ENCODE measurements around the gene TXNL1.

TXNL1 gene

GRCh38 chr18:56632070-56633022 lies 6.0 kb downstream of the TXNL1 start:
- Histone ChIP-seq H3K18ac (ENCODE audit: low read depth in 1 of 2, low read length in 2 of 2) (no peak overlapping the region), H2BK12ac (ENCODE audit: low read length in 2 of 2) (no peak overlapping the region), H2AK5ac (ENCODE audit: low read length, severe bottlenecking) (no peak overlapping the region), H3K4ac (ENCODE audit: low read depth in 1 of 2, low read length in 2 of 2) (no peak overlapping the region), H4K91ac (ENCODE audit: low read length) (no peak overlapping the region), H3K4me3 (ENCODE audit: insufficient read depth in 1 of 2, low read depth in 1 of 2, low read length in 2 of 2) (no peak overlapping the region), H3K79me1 (replicated peaks; ENCODE audit: low read length, poor library complexity, severe bottlenecking) (no peaks in the 10 kb centered on the region), H3K36me3 (ENCODE audit: control insufficient read depth in 1 of 2, insufficient read depth in 2 of 2, low read depth in 1 of 2, low read length in 2 of 2) (peaks cover 0 to 35% of the 10 kb centered on the region in 2 experiments), H2BK15ac (ENCODE audit: low read depth, poor library complexity, severe bottlenecking) (no peak overlapping the region), H3K9ac (ENCODE audit: low read length) (no peak overlapping the region), H3K27me3 (ENCODE audit: control insufficient read depth in 1 of 2, insufficient read depth in 1 of 2, low read length in 2 of 2) (no peaks in the 10 kb centered on the region), H3K4me1 (ENCODE audit: control insufficient read depth, insufficient read depth, low read depth, low read length) (peaks cover 3% of the 10 kb centered on the region), H3K23ac (ENCODE audit: low read length in 2 of 2) (no peak overlapping the region), H2BK120ac (ENCODE audit: low read depth, low read length) (no peak overlapping the region), H2AFZ (ENCODE audit: low read depth, low read length) (no peak overlapping the region), H3K4me2 (ENCODE audit: low read length, poor library complexity, severe bottlenecking) (no peak overlapping the region), H2BK5ac (ENCODE audit: low read depth, low read length, poor library complexity, severe bottlenecking) (no peak overlapping the region), H3K27ac (ENCODE audit: low read length, poor library complexity, severe bottlenecking) (no peak overlapping the region), H3K14ac (ENCODE audit: low read length in 2 of 2) (no peak overlapping the region), H4K8ac (ENCODE audit: low read length) (no peak overlapping the region), H3K9me3 (ENCODE audit: control insufficient read depth, low read length) (no peaks in the 10 kb centered on the region)
- WGBS, result 94% methylated on average over 2 of the region's 7 CpGs
- no peak for DNase-seq

- Histone ChIP-seq H2BK15ac (ENCODE audit: low read depth, poor library complexity, severe bottlenecking) (no peak overlapping the region), H3K23ac (ENCODE audit: low read length in 2 of 2) (no peak overlapping the region), H3K9me3 (ENCODE audit: control insufficient read depth, low read length) (no peaks in the 10 kb centered on the region), H2AK5ac (ENCODE audit: low read length, severe bottlenecking) (no peak overlapping the region), H4K91ac (ENCODE audit: low read length) (no peak overlapping the region), H4K8ac (ENCODE audit: low read length) (no peak overlapping the region), H3K4me1 (ENCODE audit: control insufficient read depth, insufficient read depth, low read depth, low read length) (peaks cover 2% of the 10 kb centered on the region), H3K18ac (ENCODE audit: low read depth in 1 of 2, low read length in 2 of 2) (no peak overlapping the region), H2BK120ac (ENCODE audit: low read depth, low read length) (no peak overlapping the region), H3K27me3 (ENCODE audit: control insufficient read depth in 1 of 2, insufficient read depth in 1 of 2, low read length in 2 of 2) (no peaks in the 10 kb centered on the region), H3K27ac (ENCODE audit: low read length, poor library complexity, severe bottlenecking) (no peak overlapping the region), H3K79me1 (replicated peaks; ENCODE audit: low read length, poor library complexity, severe bottlenecking) (no peaks in the 10 kb centered on the region), H3K4me2 (ENCODE audit: low read length, poor library complexity, severe bottlenecking) (no peak overlapping the region), H3K4ac (ENCODE audit: low read depth in 1 of 2, low read length in 2 of 2) (no peak overlapping the region), H2BK12ac (ENCODE audit: low read length in 2 of 2) (no peak overlapping the region), H3K9ac (ENCODE audit: low read length) (no peak overlapping the region), H2BK5ac (ENCODE audit: low read depth, low read length, poor library complexity, severe bottlenecking) (no peak overlapping the region), H3K14ac (ENCODE audit: low read length in 2 of 2) (no peak overlapping the region), H2AFZ (ENCODE audit: low read depth, low read length) (no peak overlapping the region), H3K4me3 (ENCODE audit: insufficient read depth in 1 of 2, low read depth in 1 of 2, low read length in 2 of 2) (no peak overlapping the region), H3K36me3 (ENCODE audit: control insufficient read depth in 1 of 2, insufficient read depth in 2 of 2, low read depth in 1 of 2, low read length in 2 of 2) (peaks cover 0 to 49% of the 10 kb centered on the region in 2 experiments)
- DNase-seq, result no peak
- 100% methylated on average over 1 of the region's 2 CpGs for WGBS
Observed at GRCh38 chr18:56627991-56628390, 10.4 kb downstream of the TXNL1 start.

DNA sequence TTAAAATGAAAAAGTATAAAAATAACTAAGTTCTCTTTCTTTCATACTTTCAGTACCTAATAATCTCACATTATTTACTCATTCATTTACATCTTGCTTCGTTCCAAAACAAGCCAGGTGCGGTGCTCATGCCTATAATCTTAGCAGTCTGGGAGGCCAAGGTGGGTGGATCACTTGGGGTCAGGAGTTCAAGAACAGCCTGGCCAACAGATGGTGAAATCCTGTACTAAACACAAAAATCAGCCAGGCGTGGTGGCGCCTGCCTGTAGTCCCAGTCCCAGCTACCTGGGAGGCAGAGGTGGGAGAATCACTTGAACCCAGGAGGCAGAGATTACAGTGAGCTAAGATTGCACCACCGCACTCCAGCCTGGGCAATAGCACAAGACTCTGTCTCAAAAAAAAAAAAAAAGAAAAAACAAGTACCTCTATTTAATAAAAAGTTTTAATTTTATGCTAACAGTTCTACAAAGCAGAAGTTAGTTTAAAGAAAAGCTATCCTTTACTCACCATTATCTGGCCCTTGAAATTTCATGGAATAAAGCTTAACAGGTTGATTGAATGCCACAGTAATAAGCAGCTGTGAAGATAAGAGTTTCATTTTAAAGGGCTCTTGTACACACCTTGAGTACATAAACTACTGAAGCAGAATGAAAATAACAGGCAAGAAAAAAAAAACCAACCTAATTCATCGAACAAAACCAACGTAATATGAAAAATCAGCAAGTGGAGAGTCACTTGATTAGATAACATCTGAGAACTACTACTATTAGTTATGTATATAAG lies 22.5 kb downstream of the TXNL1 start:
- Histone ChIP-seq H3K4me1 (ENCODE audit: control insufficient read depth, insufficient read depth, low read depth, low read length) (no peaks in the 10 kb centered on the region), H3K27me3 (ENCODE audit: control insufficient read depth in 1 of 2, insufficient read depth in 1 of 2, low read length in 2 of 2) (no peaks in the 10 kb centered on the region), H2BK120ac (ENCODE audit: low read depth, low read length) (no peak overlapping the region), H2AK5ac (ENCODE audit: low read length, severe bottlenecking) (no peak overlapping the region), H3K27ac (ENCODE audit: low read length, poor library complexity, severe bottlenecking) (no peak overlapping the region), H3K4ac (ENCODE audit: low read depth in 1 of 2, low read length in 2 of 2) (no peak overlapping the region), H2BK5ac (ENCODE audit: low read depth, low read length, poor library complexity, severe bottlenecking) (no peak overlapping the region), H3K4me2 (ENCODE audit: low read length, poor library complexity, severe bottlenecking) (no peak overlapping the region), H4K91ac (ENCODE audit: low read length) (no peak overlapping the region), H2BK15ac (ENCODE audit: low read depth, poor library complexity, severe bottlenecking) (no peak overlapping the region), H2AFZ (ENCODE audit: low read depth, low read length) (no peak overlapping the region), H3K9me3 (ENCODE audit: control insufficient read depth, low read length) (no peaks in the 10 kb centered on the region), H2BK12ac (ENCODE audit: low read length in 2 of 2) (no peak overlapping the region), H3K23ac (ENCODE audit: low read length in 2 of 2) (no peak overlapping the region), H3K9ac (ENCODE audit: low read length) (no peak overlapping the region), H3K14ac (ENCODE audit: low read length in 2 of 2) (no peak overlapping the region), H3K36me3 (ENCODE audit: control insufficient read depth in 1 of 2, insufficient read depth in 2 of 2, low read depth in 1 of 2, low read length in 2 of 2) (peaks cover 15 to 87% of the 10 kb centered on the region in 2 experiments), H4K8ac (ENCODE audit: low read length) (no peak overlapping the region), H3K79me1 (replicated peaks; ENCODE audit: low read length, poor library complexity, severe bottlenecking) (peaks cover 19% of the 10 kb centered on the region), H3K18ac (ENCODE audit: low read depth in 1 of 2, low read length in 2 of 2) (no peak overlapping the region), H3K4me3 (ENCODE audit: insufficient read depth in 1 of 2, low read depth in 1 of 2, low read length in 2 of 2) (no peak overlapping the region)
- 73% methylated on average over 3 of the region's 7 CpGs for WGBS
- no peak for DNase-seq

- H2AFZ ChIP-seq (ENCODE audit: low read depth, low read length), result no peak overlapping the region
- no peak overlapping the region for H2BK15ac ChIP-seq (ENCODE audit: low read depth, poor library complexity, severe bottlenecking)
- H3K4me2 ChIP-seq (ENCODE audit: low read length, poor library complexity, severe bottlenecking), result no peak overlapping the region
- H2AK5ac ChIP-seq (ENCODE audit: low read length, severe bottlenecking), result no peak overlapping the region
- H3K4me1 ChIP-seq (ENCODE audit: control insufficient read depth, insufficient read depth, low read depth, low read length), result no peaks in the 10 kb centered on the region
- H3K36me3 ChIP-seq (ENCODE audit: control insufficient read depth in 1 of 2, insufficient read depth in 2 of 2, low read depth in 1 of 2, low read length in 2 of 2), result peaks cover 11 to 94% of the 10 kb centered on the region in 2 experiments
- no peak overlapping the region for H3K23ac ChIP-seq (ENCODE audit: low read length in 2 of 2)
- H2BK12ac ChIP-seq (ENCODE audit: low read length in 2 of 2), result no peak overlapping the region
- no peak overlapping the region for H3K27ac ChIP-seq (ENCODE audit: low read length, poor library complexity, severe bottlenecking)
- no peak overlapping the region for H3K18ac ChIP-seq (ENCODE audit: low read depth in 1 of 2, low read length in 2 of 2)
- H4K91ac ChIP-seq (ENCODE audit: low read length), result no peak overlapping the region
- peaks cover 10% of the 10 kb centered on the region for H3K79me1 ChIP-seq (replicated peaks; ENCODE audit: low read length, poor library complexity, severe bottlenecking)
- no peak for DNase-seq
- no peak overlapping the region for H3K9ac ChIP-seq (ENCODE audit: low read length)
- no peaks in the 10 kb centered on the region for H3K27me3 ChIP-seq (ENCODE audit: control insufficient read depth in 1 of 2, insufficient read depth in 1 of 2, low read length in 2 of 2)
- no peaks in the 10 kb centered on the region for H3K9me3 ChIP-seq (ENCODE audit: control insufficient read depth, low read length)
- no peak overlapping the region for H3K4me3 ChIP-seq (ENCODE audit: insufficient read depth in 1 of 2, low read depth in 1 of 2, low read length in 2 of 2)
- 100% methylated on average over 1 of the region's 2 CpGs for WGBS
- H3K4ac ChIP-seq (ENCODE audit: low read depth in 1 of 2, low read length in 2 of 2), result no peak overlapping the region
- no peak overlapping the region for H3K14ac ChIP-seq (ENCODE audit: low read length in 2 of 2)
- no peak overlapping the region for H4K8ac ChIP-seq (ENCODE audit: low read length)
- H2BK5ac ChIP-seq (ENCODE audit: low read depth, low read length, poor library complexity, severe bottlenecking), result no peak overlapping the region
- no peak overlapping the region for H2BK120ac ChIP-seq (ENCODE audit: low read depth, low read length)
Observed at GRCh38 chr18:56606618-56607017, 31.8 kb downstream of the TXNL1 start.

All from mesenchymal stem cell (in vitro differentiated cells and primary cell).